IPS DF 19.7 (cell line): Measurements from ENCODE around the gene IFT122.
"Not testable (repeated sequence)": the region's sequence is repeated elsewhere in the genome, so short reads cannot be mapped to it uniquely, and the experiment has no call there.

Experiments
- DNase-seq: peaks from one replicate; pipeline ENCODE4 v3.0.0-alpha.2; 2013; ENCODE audit warnings: low read depth, low spot score

Gene IFT122

GRCh38 chr3:129439817-129440617, at the start of gene IFT122, which contains the start of gene MBD4:
Gene IFT122, plus strand, starts transcription at chr3:129440224. Its CDS starts 107 bp downstream, at chr3:129440331.
Gene MBD4, minus strand, starts transcription at chr3:129439948. Its CDS starts 115 bp downstream, at chr3:129439833.
- peak; percentile 97 for DNase-seq

- DNase-seq, result not testable (repeated sequence)
Observed at GRCh38 chr3:129391583-129391982, 48.4 kb upstream of the IFT122 start.

GRCh38 chr3:129392106-129392887, 47.7 kb upstream of the IFT122 start:
- DNase-seq, result not testable (repeated sequence)

GRCh38 chr3:129393271-129393670, 46.8 kb upstream of the IFT122 start:
- no peak for DNase-seq

GRCh38 chr3:129393760-129394564, 46.1 kb upstream of the IFT122 start:
- DNase-seq, result not testable (repeated sequence)

- no peak for DNase-seq
Observed at GRCh38 chr3:129398803-129399144, 41.2 kb upstream of the IFT122 start.

- DNase-seq, result peak; percentile 93
Observed at GRCh38 chr3:129399145-129399894, 40.7 kb upstream of the IFT122 start.

GRCh38 chr3:129399895-129400357, 40.1 kb upstream of the IFT122 start:
- no peak for DNase-seq

- no peak for DNase-seq
Observed at GRCh38 chr3:129402210-129402609, 37.8 kb upstream of the IFT122 start.

- no peak for DNase-seq
Observed at GRCh38 chr3:129402616-129403015, 37.4 kb upstream of the IFT122 start.

GRCh38 chr3:129403450-129403849, 36.6 kb upstream of the IFT122 start:
- DNase-seq, result no peak

GRCh38 chr3:129404130-129404529, 35.9 kb upstream of the IFT122 start:
- no peak for DNase-seq

GRCh38 chr3:129404610-129405009, 35.4 kb upstream of the IFT122 start:
- DNase-seq, result no peak

- no peak for DNase-seq
Observed at GRCh38 chr3:129409541-129409940, 30.5 kb upstream of the IFT122 start.

GRCh38 chr3:129410971-129411370, 29.1 kb upstream of the IFT122 start:
- no peak for DNase-seq

GRCh38 chr3:129412542-129413198, 27.4 kb upstream of the IFT122 start:
- no peak for DNase-seq

GRCh38 chr3:129413238-129413637, 26.8 kb upstream of the IFT122 start:
- not testable (repeated sequence) for DNase-seq

GRCh38 chr3:129413687-129414506, 26.1 kb upstream of the IFT122 start:
- no peak for DNase-seq

- DNase-seq, result no peak
Observed at GRCh38 chr3:129415378-129415777, 24.6 kb upstream of the IFT122 start.

GRCh38 chr3:129415830-129416229, 24.2 kb upstream of the IFT122 start:
- no peak for DNase-seq
